ENCODE data around the gene RAD23B.

RAD23B gene

GRCh38 chr9:107275530-107275929 is 7.5 kb upstream of the RAD23B start:
- DNase-seq (ENCODE audit: extremely low read depth, low read depth) = no peak
- no peak for TF ChIP-seq CTCF (IDR thresholded peaks at IDR 0.05; ENCODE audit: low read depth, low read length)

GRCh38 chr9:107276966-107277710 is 5.9 kb upstream of the RAD23B start:
- no peak for DNase-seq (ENCODE audit: extremely low read depth, low read depth)
- TF ChIP-seq CTCF (IDR thresholded peaks at IDR 0.05; ENCODE audit: low read depth, low read length) = no peak

- TF ChIP-seq CTCF (IDR thresholded peaks at IDR 0.05; ENCODE audit: low read depth, low read length) = no peak
- no peak for DNase-seq (ENCODE audit: extremely low read depth, low read depth)
Observed at GRCh38 chr9:107277801-107278200, 5.3 kb upstream of the RAD23B start.

GRCh38 chr9:107279086-107279485 is 4.0 kb upstream of the RAD23B start:
- TF ChIP-seq CTCF (IDR thresholded peaks at IDR 0.05; ENCODE audit: low read depth, low read length) = no peak
- no peak for DNase-seq (ENCODE audit: extremely low read depth, low read depth)

- TF ChIP-seq CTCF (IDR thresholded peaks at IDR 0.05; ENCODE audit: low read depth, low read length) = no peak
- DNase-seq (ENCODE audit: extremely low read depth, low read depth) = no peak
Observed at GRCh38 chr9:107280543-107280942, 2.5 kb upstream of the RAD23B start.

GRCh38 chr9:107281184-107281583 is 1.9 kb upstream of the RAD23B start:
- no peak for DNase-seq (ENCODE audit: extremely low read depth, low read depth)
- TF ChIP-seq CTCF (IDR thresholded peaks at IDR 0.05; ENCODE audit: low read depth, low read length) = no peak

- TF ChIP-seq CTCF (IDR thresholded peaks at IDR 0.05; ENCODE audit: low read depth, low read length) = no peak
- no peak for DNase-seq (ENCODE audit: extremely low read depth, low read depth)
Observed at GRCh38 chr9:107281922-107282667, 984 bp upstream of the RAD23B start.

Data from AG09319 (cell line).